Fibroblast of lung (primary cell): ENCODE measurements around the gene CRIP2. TPM values are rescaled to one million over a fixed set of nuclear protein-coding genes. Genes with fewer than 3 reads are reported as not detected.

Experiments
- DNase-seq, 2 donors: peaks; one replicate each; pipeline versions ENCODE4 v3.0.0 to v3.0.0-alpha.2; 2010; ENCODE audit warnings: low read depth in 2 of 2
- H2AFZ ChIP-seq: 2 replicates; pipeline ENCODE4 v1.5.1; 2012; ENCODE audit warnings: low read length, control low read depth, inconsistent platforms
- H3K27ac ChIP-seq: 2 replicates; pipeline ENCODE4 v1.5.1; 2011; ENCODE audit warnings: low read length, control low read depth; ENCODE audit not compliant: insufficient read depth
- H3K27me3 ChIP-seq: 2 replicates; pipeline ENCODE4 v1.5.1; 2011; ENCODE audit warnings: mild to moderate bottlenecking, low read length; ENCODE audit not compliant: control insufficient read depth, insufficient read depth
- H3K36me3 ChIP-seq: 2 replicates; pipeline ENCODE4 v1.5.1; 2011; ENCODE audit warnings: low read length; ENCODE audit not compliant: control insufficient read depth, insufficient read depth
- H3K4me1 ChIP-seq: 2 replicates; pipeline ENCODE4 v1.5.1; 2011; ENCODE audit warnings: low read length; ENCODE audit not compliant: control insufficient read depth, insufficient read depth; ENCODE audit errors: extremely low read depth
- H3K4me2 ChIP-seq: 2 replicates; pipeline ENCODE4 v1.5.1; 2011; ENCODE audit warnings: low read length, control low read depth; ENCODE audit not compliant: insufficient read depth; ENCODE audit errors: extremely low read depth
- H3K4me3 ChIP-seq, 4 experiments: fragments of 200-600 bp in 1 of 4; sonication (generic) in 1 of 4; replicated peaks in 1 of 4; 2 replicates each; pipeline ENCODE4 v1.5.1; 2011 to 2016; ENCODE audit warnings: low read length in 4 of 4, low read depth in 3 of 4, mild to moderate bottlenecking in 3 of 4, control low read depth in 2 of 4, inconsistent platforms in 1 of 4, mixed read lengths in 1 of 4; ENCODE audit not compliant: insufficient read depth in 1 of 4; ENCODE audit errors: control extremely low read depth in 1 of 4
- H3K79me2 ChIP-seq: 2 replicates; pipeline ENCODE4 v1.5.1; 2012; ENCODE audit warnings: mild to moderate bottlenecking, low read length, inconsistent platforms; ENCODE audit not compliant: control insufficient read depth, insufficient read depth
- H3K9ac ChIP-seq: 2 replicates; pipeline ENCODE4 v1.5.1; 2011; ENCODE audit warnings: mild to moderate bottlenecking, low read length, control low read depth; ENCODE audit not compliant: insufficient read depth
- H3K9me3 ChIP-seq: 2 replicates; pipeline ENCODE4 v1.5.1; 2012; ENCODE audit warnings: low read depth, low read length; ENCODE audit not compliant: control insufficient read depth, insufficient read depth
- H4K20me1 ChIP-seq: 2 replicates; pipeline ENCODE4 v1.5.1; 2011; ENCODE audit warnings: low read length; ENCODE audit not compliant: control insufficient read depth, insufficient read depth; ENCODE audit errors: extremely low read depth
- EZH2 ChIP-seq: IDR thresholded peaks from 2 replicates; pipeline ENCODE4 v1.5.1; 2012; ENCODE audit warnings: low read length, control low read depth, mild to moderate bottlenecking; ENCODE audit errors: missing control alignments
- polyA plus RNA-seq, 2 donors: library from polyadenylated mRNA; depleted of rRNA in 1 of 2; stranded (reverse) in 1 of 2; unstranded in 1 of 2; fragments of >200 nt; gene quantifications; 2 replicates each; pipeline ENCODE4 v1.2.1, GENCODE V29; 2011 to 2012; ENCODE audit warnings: missing spikeins in 1 of 2
- total RNA-seq: library from RNA; depleted of rRNA; stranded (reverse); fragments of >200 nt; gene quantifications from 2 replicates; pipeline ENCODE4 v1.2.1, GENCODE V29; 2014
- TF ChIP-seq, protein P1 (sequence below), 2 donors: IDR thresholded peaks in 1 of 2; conservative IDR thresholded peaks in 1 of 2; 1 replicate in 1 of 2; 2 replicates in 1 of 2; pipeline ENCODE4 v1.5.1; 2011 to 2012; ENCODE audit warnings: low read length in 2 of 2, control low read depth in 1 of 2, inconsistent platforms in 1 of 2, low read depth in 1 of 2, mild to moderate bottlenecking in 1 of 2

Gene CRIP2
- total and polyA plus RNA-seq, 2 donors (not counting 1 experiment from before 2014, with no cell fraction given) = 58.9 to 68.5 TPM

DNA sequence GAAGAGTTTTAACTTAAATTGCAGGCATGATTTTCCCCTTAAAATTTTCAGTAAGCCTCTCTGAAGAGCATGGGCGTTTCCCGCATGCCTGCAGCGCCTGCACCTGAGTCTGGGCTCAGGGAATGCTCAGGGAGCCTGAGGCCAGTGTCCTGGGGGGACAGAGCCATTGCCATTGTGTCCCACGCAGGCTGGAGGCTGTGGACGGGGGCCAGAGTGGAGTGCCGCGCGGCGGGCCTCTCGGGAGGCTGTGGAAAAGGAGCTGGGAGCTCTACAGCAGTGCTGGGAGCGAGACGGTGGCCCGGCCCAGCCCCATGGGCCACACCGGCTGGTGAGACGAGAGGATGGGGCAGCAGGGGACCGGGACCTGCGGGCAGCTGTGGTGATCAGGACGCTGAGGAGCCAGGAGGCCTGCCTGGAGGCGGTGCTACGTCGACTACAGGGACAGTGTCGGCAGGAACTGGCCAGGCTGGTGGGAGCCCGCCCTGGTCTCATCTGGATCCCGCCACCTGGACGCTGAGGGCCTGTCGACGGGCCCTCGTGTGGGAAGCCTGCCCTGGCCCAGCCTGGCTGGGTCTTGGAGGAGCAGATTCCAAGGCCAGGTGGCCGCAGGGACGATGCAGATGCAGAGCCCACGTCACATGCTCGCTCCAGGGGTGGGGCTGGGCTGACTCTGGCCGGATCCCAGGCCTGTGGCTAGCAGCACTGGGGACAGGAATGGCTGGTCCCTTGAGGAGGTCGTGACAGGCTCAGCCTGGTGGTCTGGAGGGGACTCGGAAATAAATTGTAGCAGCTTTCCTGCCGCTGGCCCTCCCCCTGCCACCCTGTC lies 24.0 kb downstream of the CRIP2 start:
- Histone ChIP-seq H3K36me3 (no peaks in the 10 kb centered on the region), H3K27ac (no peak overlapping the region), H3K27me3 (no peaks in the 10 kb centered on the region), H3K4me1 (no peaks in the 10 kb centered on the region), H3K9ac (no peak overlapping the region), H3K9me3 (no peaks in the 10 kb centered on the region), H3K4me2 (no peak overlapping the region), H4K20me1 (no peaks in the 10 kb centered on the region), H2AFZ (no peak overlapping the region), H3K79me2 (no peaks in the 10 kb centered on the region), H3K4me3 (no peak overlapping the region)
- TF ChIP-seq EZH2 = no peak
- TF ChIP-seq, protein P1, sequence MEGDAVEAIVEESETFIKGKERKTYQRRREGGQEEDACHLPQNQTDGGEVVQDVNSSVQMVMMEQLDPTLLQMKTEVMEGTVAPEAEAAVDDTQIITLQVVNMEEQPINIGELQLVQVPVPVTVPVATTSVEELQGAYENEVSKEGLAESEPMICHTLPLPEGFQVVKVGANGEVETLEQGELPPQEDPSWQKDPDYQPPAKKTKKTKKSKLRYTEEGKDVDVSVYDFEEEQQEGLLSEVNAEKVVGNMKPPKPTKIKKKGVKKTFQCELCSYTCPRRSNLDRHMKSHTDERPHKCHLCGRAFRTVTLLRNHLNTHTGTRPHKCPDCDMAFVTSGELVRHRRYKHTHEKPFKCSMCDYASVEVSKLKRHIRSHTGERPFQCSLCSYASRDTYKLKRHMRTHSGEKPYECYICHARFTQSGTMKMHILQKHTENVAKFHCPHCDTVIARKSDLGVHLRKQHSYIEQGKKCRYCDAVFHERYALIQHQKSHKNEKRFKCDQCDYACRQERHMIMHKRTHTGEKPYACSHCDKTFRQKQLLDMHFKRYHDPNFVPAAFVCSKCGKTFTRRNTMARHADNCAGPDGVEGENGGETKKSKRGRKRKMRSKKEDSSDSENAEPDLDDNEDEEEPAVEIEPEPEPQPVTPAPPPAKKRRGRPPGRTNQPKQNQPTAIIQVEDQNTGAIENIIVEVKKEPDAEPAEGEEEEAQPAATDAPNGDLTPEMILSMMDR (conservative IDR thresholded peaks at IDR 0.05 in 1 of 2, IDR thresholded peaks at IDR 0.05 in 1 of 2; ENCODE audit: low read depth in 1 of 2, low read length in 2 of 2) = no peak
- DNase-seq = no peak

DNA sequence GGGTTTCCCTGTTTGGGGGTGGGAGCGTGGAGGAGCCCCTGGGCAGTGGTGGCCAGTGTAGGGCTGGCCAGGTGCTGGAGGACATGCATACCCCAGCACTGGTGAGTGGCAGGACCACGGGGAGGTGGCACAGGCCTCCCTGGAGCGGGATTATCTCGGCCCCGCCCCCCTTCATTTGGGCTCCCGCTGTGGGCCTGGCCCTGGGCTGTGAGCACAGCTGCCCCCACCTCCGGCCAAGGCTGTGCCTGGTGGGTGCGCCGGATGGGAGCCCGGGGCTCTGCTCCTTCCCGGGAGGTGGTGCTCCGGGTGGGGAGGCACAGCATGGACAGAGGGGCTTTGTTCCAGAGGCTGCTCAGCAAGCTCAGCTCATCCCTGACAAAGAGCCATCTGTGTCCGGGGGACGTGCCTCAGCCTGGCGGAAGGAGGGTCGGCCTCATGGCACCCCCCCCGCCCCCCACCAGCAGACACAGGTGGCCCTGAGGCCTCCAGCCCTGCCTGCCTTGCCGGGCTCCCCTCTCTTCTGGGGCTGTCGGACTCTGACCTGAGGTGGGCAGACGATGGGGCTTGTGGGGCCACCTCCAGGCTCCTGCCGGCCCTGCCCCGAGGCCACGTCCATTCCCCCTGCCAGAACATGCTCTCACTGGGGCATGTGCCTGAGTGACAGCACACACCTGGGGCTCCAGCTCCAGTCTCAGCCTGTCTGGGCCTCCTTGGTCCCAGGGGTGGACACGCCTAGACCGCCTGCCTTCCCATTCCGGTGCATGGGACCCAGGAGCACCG lies 24.8 kb downstream of the CRIP2 start:
- no peaks in the 10 kb centered on the region for H4K20me1 ChIP-seq
- H2AFZ ChIP-seq = no peak overlapping the region
- H3K4me2 ChIP-seq = no peak overlapping the region
- TF ChIP-seq, protein P1 (conservative IDR thresholded peaks at IDR 0.05 in 1 of 2, IDR thresholded peaks at IDR 0.05 in 1 of 2; ENCODE audit: low read depth in 1 of 2, low read length in 2 of 2) = no peak
- no peak for TF ChIP-seq EZH2
- H3K9me3 ChIP-seq = no peaks in the 10 kb centered on the region
- no peak overlapping the region for H3K27ac ChIP-seq
- no peaks in the 10 kb centered on the region for H3K36me3 ChIP-seq
- H3K9ac ChIP-seq = no peak overlapping the region
- H3K4me3 ChIP-seq = no peak overlapping the region
- no peaks in the 10 kb centered on the region for H3K27me3 ChIP-seq
- no peaks in the 10 kb centered on the region for H3K79me2 ChIP-seq
- no peak for DNase-seq
- H3K4me1 ChIP-seq = no peaks in the 10 kb centered on the region

DNA sequence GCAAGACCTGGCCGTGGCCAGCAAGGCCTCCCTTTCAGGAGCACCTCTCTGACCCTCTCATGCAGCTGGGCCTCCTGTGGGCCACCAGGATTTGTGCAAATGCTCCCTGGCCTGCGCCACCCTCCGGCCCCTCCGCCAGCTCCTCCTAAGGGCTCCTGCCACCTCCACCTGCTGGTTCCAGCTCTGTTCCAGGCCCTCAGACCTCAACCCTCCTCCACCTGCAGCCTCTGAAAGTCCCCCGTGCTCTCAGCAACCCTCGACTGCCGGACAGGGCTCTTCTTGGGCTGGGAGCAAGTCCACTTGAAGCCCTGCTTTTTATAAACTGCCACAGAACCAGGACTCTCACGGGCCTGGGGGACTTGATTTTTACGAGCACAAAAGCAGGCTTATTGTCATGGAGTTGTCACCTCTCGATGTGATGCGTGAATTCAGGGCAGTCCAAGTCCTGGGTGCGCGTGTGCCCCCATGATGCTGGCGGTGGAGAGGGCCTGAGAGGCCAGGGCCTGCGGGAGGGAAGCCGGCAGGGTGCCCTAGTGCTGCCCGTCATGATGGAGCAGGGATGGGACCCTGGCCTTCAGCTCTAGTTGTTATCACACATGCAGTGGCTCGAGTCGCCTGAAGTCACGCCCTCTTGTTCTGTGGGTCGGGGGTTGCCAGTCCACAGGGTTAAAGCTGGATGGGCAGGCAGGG lies 25.6 kb downstream of the CRIP2 start:
- Histone ChIP-seq H3K4me3 (no peak overlapping the region), H4K20me1 (no peaks in the 10 kb centered on the region), H3K36me3 (no peaks in the 10 kb centered on the region), H3K27ac (no peak overlapping the region), H2AFZ (no peak overlapping the region), H3K4me1 (no peaks in the 10 kb centered on the region), H3K9me3 (no peaks in the 10 kb centered on the region), H3K9ac (no peak overlapping the region), H3K79me2 (no peaks in the 10 kb centered on the region), H3K4me2 (no peak overlapping the region), H3K27me3 (no peaks in the 10 kb centered on the region)
- TF ChIP-seq EZH2 = no peak
- DNase-seq = no peak
